Natural killer cell (primary cell): ENCODE data around the gene MDFI. TPM values are rescaled to one million over a fixed set of nuclear protein-coding genes. Genes with fewer than 3 reads are reported as not detected.

Experiments used
- ATAC-seq, 3 donors: fragments of 150-1000 bp in 2 of 3; fragments of 200-7000 bp in 1 of 3; cut with Tn5 transposase; 1 replicate in 1 of 3; 2 replicates in 2 of 3; pipeline ENCODE4 v1.10.0; 2021; ENCODE audit warnings: mild to moderate bottlenecking in 2 of 3, moderate library complexity in 2 of 3
- DNase-seq, 2 donors: peaks; one replicate each; pipeline versions ENCODE4 v3.0.0 to v3.0.0-alpha.2; 2013 to 2021; ENCODE audit warnings: mixed read lengths in 1 of 2
- H3K27ac ChIP-seq: one replicate; pipeline ENCODE4 v1.5.1; 2013; ENCODE audit warnings: mild to moderate bottlenecking, low read length
- H3K27me3 ChIP-seq: one replicate; pipeline ENCODE4 v1.6.1; 2013; ENCODE audit warnings: low read length; ENCODE audit not compliant: control insufficient read depth, insufficient read depth
- H3K36me3 ChIP-seq: one replicate; pipeline ENCODE4 v1.6.1; 2013; ENCODE audit warnings: low read length; ENCODE audit not compliant: control insufficient read depth, insufficient read depth
- H3K4me1 ChIP-seq: one replicate; pipeline ENCODE4 v1.6.1; 2013; ENCODE audit warnings: low read length; ENCODE audit not compliant: control insufficient read depth, insufficient read depth
- H3K4me3 ChIP-seq: one replicate; pipeline ENCODE4 v1.5.1; 2013; ENCODE audit warnings: low read length
- H3K9me3 ChIP-seq: one replicate; pipeline ENCODE4 v1.6.1; 2013; ENCODE audit warnings: low read length; ENCODE audit not compliant: control insufficient read depth, insufficient read depth
- H3K27ac Mint-ChIP-seq, 2 donors: one replicate each; pipeline ENCODE4 v1.8.0; 2022; ENCODE audit warnings: mild to moderate bottlenecking in 2 of 2, mixed read lengths in 2 of 2, moderate library complexity in 1 of 2
- H3K27me3 Mint-ChIP-seq, 2 donors: one replicate each; pipeline ENCODE4 v1.8.0; 2022; ENCODE audit warnings: low read depth in 2 of 2, mixed read lengths in 2 of 2
- H3K36me3 Mint-ChIP-seq: one replicate; pipeline ENCODE4 v1.8.0; 2022; ENCODE audit warnings: mixed read lengths
- H3K4me1 Mint-ChIP-seq, 2 donors: one replicate each; pipeline ENCODE4 v1.8.0; 2022; ENCODE audit warnings: mixed read lengths in 2 of 2
- H3K4me3 Mint-ChIP-seq: one replicate; pipeline ENCODE4 v1.8.0; 2022; ENCODE audit warnings: mild to moderate bottlenecking, moderate library complexity, mixed read lengths
- H3K9me3 Mint-ChIP-seq, 2 donors: one replicate each; pipeline ENCODE4 v1.8.0; 2022; ENCODE audit warnings: mixed read lengths in 2 of 2
- WGBS: methylation state at CpG from one replicate; pipeline ENCODE4 v1.1.7; 2013; ENCODE audit warnings: missing lambda C conversion rate; ENCODE audit not compliant: insufficient coverage; 5-methylcytosine and 5-hydroxymethylcytosine counted together
- intact Hi-C: fragments of 100-400 bp; cut with micrococcal nuclease; formaldehyde crosslinking; loops from one replicate; pipeline ENCODE4 v1.14.2; 2022
- total RNA-seq, 4 donors: library from RNA; stranded (reverse); fragments of 120-200 nt in 1 of 4; gene quantifications; one replicate each; pipeline versions ENCODE4 v1.2.3 to v1.2.4, GENCODE V29; 2013 to 2022
- TF ChIP-seq, protein P1 (sequence below): fragments of 200-600 bp; IDR thresholded peaks from one replicate; pipeline ENCODE4 v1.8.0; 2022; ENCODE audit warnings: antibody characterized with exemption

Gene MDFI
- total RNA-seq, 3 donors from 2014 or later (not counting 1 experiment from before 2014, with no cell fraction given), result not detected

DNA sequence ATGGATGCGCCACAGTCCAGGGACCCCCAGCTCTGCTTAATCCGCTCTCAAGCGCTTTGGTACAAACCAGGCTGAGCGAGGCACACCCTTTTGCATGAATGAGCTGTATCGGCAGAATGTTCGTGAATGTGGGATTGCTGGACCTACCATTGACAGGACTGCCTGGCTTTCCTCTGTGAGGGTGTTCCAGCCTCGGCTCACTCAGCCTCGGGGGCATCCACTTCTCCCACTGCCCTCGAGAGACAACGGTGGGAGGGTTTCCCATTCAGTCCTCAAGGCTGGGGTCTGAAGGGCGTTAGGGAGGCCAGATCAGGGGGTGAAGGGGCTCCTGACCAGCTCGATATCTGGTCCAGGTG, 17.4 kb downstream of the MDFI start:
- intact Hi-C loops, result no loop called here
- Mint-ChIP-seq H3K4me3 (no peak overlapping the region), H3K9me3 (no peaks in the 10 kb centered on the region), H3K27me3 (peaks cover 30% of the 10 kb centered on the region in 2 donors), H3K27ac (no peak overlapping the region), H3K4me1 (peaks cover 0 to 4% of the 10 kb centered on the region in 2 donors), H3K36me3 (no peaks in the 10 kb centered on the region)
- WGBS, result 56% methylated on average over 12 of the region's 12 CpGs
- H3K36me3 ChIP-seq, result no peaks in the 10 kb centered on the region
- no peak for DNase-seq
- H3K9me3 ChIP-seq, result no peaks in the 10 kb centered on the region
- H3K27me3 ChIP-seq, result no peaks in the 10 kb centered on the region
- TF ChIP-seq, protein P1, sequence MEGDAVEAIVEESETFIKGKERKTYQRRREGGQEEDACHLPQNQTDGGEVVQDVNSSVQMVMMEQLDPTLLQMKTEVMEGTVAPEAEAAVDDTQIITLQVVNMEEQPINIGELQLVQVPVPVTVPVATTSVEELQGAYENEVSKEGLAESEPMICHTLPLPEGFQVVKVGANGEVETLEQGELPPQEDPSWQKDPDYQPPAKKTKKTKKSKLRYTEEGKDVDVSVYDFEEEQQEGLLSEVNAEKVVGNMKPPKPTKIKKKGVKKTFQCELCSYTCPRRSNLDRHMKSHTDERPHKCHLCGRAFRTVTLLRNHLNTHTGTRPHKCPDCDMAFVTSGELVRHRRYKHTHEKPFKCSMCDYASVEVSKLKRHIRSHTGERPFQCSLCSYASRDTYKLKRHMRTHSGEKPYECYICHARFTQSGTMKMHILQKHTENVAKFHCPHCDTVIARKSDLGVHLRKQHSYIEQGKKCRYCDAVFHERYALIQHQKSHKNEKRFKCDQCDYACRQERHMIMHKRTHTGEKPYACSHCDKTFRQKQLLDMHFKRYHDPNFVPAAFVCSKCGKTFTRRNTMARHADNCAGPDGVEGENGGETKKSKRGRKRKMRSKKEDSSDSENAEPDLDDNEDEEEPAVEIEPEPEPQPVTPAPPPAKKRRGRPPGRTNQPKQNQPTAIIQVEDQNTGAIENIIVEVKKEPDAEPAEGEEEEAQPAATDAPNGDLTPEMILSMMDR, result no peak
- no peaks in the 10 kb centered on the region for H3K4me1 ChIP-seq
- no peak for ATAC-seq
- H3K4me3 ChIP-seq, result no peak overlapping the region
- H3K27ac ChIP-seq, result no peak overlapping the region

DNA sequence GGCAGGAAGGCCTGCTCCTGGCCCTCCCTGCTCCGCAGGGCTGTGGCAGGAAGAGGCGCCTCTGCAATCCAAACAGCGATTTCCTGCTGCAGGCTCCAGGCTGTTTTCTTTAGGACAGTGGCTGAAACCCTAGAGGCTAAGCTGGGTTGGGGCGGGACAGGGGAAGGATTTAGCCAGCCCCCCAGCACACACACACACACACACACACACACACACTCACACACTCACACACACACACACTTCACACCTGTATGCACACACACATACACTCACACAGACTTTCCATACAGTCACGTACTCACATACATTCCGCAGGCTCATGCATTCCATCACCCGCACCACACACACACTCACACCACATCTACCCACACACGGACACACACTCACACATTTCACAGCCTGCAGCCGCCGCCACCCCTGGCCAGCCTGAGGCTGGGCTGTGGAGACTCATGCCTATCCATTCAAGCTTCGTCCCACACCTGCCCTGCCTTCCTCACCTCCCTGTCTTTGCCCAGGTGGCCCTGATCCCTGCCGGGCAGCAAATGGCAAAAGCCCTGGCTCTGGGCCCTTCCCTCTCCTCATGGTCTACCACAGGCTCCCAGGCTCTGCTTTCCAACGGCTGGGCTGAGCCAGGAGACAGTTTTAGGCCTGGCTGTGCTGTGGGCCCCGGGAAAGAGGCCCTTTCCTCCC, 17.9 kb downstream of the MDFI start:
- no peaks in the 10 kb centered on the region for H3K9me3 ChIP-seq
- DNase-seq (no peak), ATAC-seq (no peak)
- H3K4me1 ChIP-seq, result no peaks in the 10 kb centered on the region
- no peaks in the 10 kb centered on the region for H3K36me3 Mint-ChIP-seq
- H3K27me3 Mint-ChIP-seq, result peaks cover 29 to 35% of the 10 kb centered on the region in 2 donors
- H3K27ac ChIP-seq, result no peak overlapping the region
- TF ChIP-seq, protein P1, result no peak
- no peaks in the 10 kb centered on the region for H3K36me3 ChIP-seq
- H3K4me3 ChIP-seq, result no peak overlapping the region
- H3K4me3 Mint-ChIP-seq, result no peak overlapping the region
- H3K27ac Mint-ChIP-seq, result no peak overlapping the region
- no peaks in the 10 kb centered on the region for H3K27me3 ChIP-seq
- 57% methylated on average over 14 of the region's 14 CpGs for WGBS
- no peaks in the 10 kb centered on the region for H3K9me3 Mint-ChIP-seq
- intact Hi-C loops, result no loop called here
- peaks cover 0 to 4% of the 10 kb centered on the region in 2 donors for H3K4me1 Mint-ChIP-seq

DNA sequence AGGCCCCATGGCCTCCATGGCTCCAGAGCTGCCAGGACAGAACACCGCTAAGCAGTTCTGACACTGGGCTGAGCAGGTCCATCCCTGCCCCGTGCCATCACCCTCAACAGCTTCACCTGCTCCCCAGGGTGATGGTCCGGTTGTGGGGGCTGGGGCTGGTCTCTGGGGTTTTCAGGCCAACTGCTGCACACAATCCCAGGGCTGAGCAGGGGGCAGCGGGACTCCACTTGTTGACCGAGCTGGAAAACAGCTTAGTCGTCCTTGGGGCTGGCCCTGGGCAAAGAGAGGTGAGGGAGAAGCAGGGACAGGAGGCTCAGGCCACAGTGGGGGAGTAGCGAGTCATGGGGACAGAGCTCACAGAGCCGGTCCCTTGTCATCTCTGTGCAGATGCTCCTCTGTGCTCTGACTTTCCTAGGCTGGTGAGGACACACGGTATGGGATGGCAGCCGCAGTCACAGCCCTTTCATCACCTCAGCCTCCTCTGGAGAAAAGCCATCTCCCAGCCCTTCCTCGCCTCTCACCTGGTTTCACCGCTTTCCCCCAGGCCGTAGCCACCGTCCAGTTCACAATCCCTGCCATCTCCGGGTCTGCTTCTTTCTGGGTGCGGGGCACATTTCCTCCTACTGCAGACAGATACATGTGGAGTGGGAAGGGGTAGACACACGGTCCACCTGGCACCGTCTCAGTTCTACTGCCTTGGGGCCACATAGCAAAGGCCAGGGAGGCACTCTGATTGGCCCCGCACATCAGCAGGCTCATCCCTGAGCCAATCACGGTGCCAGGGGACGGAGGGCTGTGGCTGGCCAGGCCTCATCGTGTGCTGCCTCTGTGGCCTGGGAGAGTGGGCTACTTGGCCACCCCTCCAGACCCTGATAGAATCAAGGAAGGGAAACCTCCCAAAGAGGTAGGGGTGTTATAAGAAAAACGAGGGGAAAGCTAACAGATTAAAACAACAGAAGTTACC, 19.1 kb downstream of the MDFI start:
- TF ChIP-seq, protein P1, result no peak
- DNase-seq (no peak), ATAC-seq (no peak)
- 84% methylated on average over 23 of the region's 23 CpGs for WGBS
- Histone ChIP-seq H3K9me3 (no peaks in the 10 kb centered on the region), H3K27ac (no peak overlapping the region), H3K27me3 (no peaks in the 10 kb centered on the region), H3K36me3 (no peaks in the 10 kb centered on the region), H3K4me3 (no peak overlapping the region), H3K4me1 (no peaks in the 10 kb centered on the region)
- H3K27ac Mint-ChIP-seq, result no peak overlapping the region
- peaks cover 32 to 48% of the 10 kb centered on the region in 2 donors for H3K27me3 Mint-ChIP-seq
- no peak overlapping the region for H3K4me3 Mint-ChIP-seq
- no peaks in the 10 kb centered on the region for H3K36me3 Mint-ChIP-seq
- no peaks in the 10 kb centered on the region for H3K9me3 Mint-ChIP-seq
- intact Hi-C loops, result no loop called here
- peaks cover 0 to 4% of the 10 kb centered on the region in 2 donors for H3K4me1 Mint-ChIP-seq
